Cardiac fibroblast (primary cell): ENCODE results near the gene SLC25A21.

Source experiments
- DNase-seq, 2 donors: peaks; one replicate each; pipeline versions ENCODE4 v3.0.0 to v3.0.0-alpha.2; 2010; ENCODE audit warnings: low read depth in 2 of 2
- H3K4me3 ChIP-seq, 2 donors: replicated peaks in 1 of 2; 1 replicate in 1 of 2; 2 replicates in 1 of 2; pipeline ENCODE4 v1.5.1; 2011; ENCODE audit warnings: low read depth in 2 of 2, low read length in 2 of 2, mild to moderate bottlenecking in 2 of 2, moderate library complexity in 1 of 2
- TF ChIP-seq, protein P1 (sequence below): IDR thresholded peaks from one replicate; pipeline ENCODE4 v1.5.1; 2011; ENCODE audit warnings: low read depth, mild to moderate bottlenecking, low read length, inconsistent platforms

Gene SLC25A21

DNA sequence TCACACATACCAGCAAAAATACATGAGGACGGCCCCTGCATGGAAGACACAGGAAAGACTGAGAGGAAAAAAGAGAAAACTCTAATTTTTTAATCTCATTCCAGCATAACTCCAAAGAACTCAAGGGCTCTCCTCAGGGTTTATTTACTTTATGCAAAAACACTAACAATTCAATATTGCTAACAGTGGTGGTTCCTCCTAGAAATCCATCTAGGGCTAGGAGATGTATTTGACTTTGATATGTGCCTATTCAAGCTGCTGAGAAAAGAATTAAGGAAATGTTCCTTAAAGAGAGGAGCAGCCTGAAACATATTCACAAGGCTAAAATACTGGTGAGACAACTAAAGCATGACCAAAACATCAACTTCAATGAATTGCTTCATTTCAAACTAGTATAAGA, 57.0 kb downstream of the SLC25A21 start:
- TF ChIP-seq, protein P1, sequence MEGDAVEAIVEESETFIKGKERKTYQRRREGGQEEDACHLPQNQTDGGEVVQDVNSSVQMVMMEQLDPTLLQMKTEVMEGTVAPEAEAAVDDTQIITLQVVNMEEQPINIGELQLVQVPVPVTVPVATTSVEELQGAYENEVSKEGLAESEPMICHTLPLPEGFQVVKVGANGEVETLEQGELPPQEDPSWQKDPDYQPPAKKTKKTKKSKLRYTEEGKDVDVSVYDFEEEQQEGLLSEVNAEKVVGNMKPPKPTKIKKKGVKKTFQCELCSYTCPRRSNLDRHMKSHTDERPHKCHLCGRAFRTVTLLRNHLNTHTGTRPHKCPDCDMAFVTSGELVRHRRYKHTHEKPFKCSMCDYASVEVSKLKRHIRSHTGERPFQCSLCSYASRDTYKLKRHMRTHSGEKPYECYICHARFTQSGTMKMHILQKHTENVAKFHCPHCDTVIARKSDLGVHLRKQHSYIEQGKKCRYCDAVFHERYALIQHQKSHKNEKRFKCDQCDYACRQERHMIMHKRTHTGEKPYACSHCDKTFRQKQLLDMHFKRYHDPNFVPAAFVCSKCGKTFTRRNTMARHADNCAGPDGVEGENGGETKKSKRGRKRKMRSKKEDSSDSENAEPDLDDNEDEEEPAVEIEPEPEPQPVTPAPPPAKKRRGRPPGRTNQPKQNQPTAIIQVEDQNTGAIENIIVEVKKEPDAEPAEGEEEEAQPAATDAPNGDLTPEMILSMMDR, result no peak
- no peak for DNase-seq
- no peak overlapping the region for H3K4me3 ChIP-seq

DNA sequence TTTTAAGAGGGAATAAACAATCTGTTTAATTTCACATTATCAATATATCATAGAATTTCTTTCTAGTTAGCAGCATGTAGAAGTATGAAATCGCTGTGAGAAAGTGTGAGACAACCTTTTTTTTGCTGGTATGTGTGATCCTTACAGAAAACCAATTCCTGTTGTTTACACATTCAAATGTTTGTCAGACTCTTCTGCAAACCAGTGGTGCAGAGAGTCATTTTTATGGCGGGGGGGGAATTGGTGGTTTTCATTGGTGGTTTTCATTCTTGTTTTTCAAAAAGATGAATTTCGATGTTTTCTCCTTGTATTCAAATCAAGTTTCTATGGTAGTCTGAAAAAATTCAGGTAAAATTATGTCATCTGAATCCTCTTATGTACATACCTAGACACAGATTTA, 57.8 kb downstream of the SLC25A21 start:
- no peak overlapping the region for H3K4me3 ChIP-seq
- DNase-seq, result no peak
- TF ChIP-seq, protein P1, result no peak

DNA sequence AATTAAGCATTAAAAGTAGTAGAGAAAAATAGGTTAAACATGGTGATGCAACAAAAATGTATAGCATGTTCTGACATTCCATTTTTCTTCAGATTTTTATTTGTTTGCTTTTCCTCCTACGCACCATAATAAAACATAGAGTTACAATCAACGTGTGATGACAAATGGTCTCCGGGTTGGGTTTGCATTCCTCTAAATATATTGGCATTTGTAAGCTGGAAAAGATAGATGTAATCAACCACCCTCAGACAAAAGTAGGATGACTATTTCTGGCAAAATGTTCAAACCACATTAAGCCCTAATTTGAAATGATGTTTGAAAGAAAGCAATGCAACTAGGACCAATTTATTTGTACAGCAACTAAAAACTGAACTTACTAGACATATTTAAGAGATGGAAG, 58.4 kb downstream of the SLC25A21 start:
- TF ChIP-seq, protein P1, result no peak
- peak in 1 of 2 donors; percentile 62 for DNase-seq
- H3K4me3 ChIP-seq, result no peak overlapping the region

DNA sequence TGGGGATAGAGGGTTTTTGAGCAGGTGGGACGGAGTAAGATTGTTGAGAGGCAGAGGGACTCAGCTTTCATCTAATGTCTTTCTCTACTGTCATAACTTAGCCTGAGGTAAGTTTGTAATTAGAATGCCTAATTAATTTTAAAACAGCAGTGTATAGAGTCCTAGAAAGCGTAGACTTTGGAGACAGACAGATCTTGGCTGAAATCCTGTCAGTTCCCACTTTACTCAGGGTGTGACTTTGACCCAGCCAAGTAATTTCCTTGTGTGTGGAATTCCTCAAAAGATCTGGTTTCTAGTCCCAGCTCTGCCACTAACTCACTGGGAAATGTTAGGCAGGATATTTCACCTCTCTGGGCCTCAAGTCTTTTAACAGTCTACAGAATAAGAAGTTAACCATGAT, 74.3 kb downstream of the SLC25A21 start:
- TF ChIP-seq, protein P1, result no peak
- H3K4me3 ChIP-seq, result no peak overlapping the region
- DNase-seq, result no peak

DNA sequence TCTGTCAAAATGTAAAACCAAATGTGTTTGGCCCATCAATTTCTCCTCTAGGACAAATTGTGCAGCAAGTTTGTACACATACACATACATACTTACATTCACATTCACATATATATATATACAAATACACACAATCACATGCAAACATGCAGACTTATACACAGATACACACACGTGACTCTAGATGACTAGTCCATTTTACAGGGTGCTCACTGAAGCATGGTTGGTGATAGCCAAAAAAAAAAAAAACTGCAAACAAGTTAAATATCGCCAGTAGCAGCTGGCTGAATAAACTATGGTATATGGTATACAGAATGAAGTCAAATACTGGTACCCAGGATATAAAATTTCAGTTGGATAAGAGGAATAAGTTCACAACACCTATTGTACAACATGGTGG, 77.9 kb downstream of the SLC25A21 start:
- DNase-seq, result no peak
- TF ChIP-seq, protein P1, result no peak
- H3K4me3 ChIP-seq, result no peak overlapping the region

DNA sequence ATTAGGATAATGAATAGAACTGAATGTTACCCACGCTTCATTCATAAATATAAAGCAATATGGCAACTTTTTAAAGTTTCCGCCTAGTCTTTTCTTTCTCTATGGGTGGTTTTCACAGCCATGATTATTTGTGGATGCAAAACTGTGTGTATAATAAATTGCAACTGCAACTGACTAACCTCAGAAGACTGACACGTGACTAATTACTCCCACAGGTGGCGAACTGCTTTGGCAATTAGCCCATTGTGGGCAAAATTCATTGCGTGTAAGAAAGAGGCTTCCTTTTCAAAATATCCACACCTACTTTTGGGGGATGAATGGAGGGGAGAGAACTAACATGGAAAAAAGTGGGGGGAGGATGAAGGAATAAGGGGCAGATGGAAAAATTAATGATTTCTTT, 79.0 kb downstream of the SLC25A21 start:
- TF ChIP-seq, protein P1, result no peak
- no peak for DNase-seq
- H3K4me3 ChIP-seq, result no peak overlapping the region

DNA sequence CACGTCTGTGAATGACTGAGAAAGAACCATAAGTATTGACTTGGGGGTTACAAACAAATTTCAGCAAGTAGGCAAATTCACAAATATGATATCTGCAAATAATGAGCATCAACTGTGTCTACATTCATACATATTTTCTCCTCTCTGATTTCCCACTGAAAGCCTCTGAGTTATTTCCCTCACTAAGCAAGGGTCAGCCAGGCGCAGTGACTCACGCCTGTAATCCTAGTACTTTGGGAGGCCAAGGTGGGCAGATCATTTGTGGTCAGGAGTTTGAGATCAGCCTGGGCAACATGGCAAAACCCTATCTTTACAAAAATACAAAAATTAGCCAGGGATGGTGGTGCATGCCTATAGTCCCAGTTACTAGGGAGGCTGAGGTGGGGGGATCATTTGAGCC, 80.8 kb downstream of the SLC25A21 start:
- no peak for DNase-seq
- H3K4me3 ChIP-seq, result no peak overlapping the region
- TF ChIP-seq, protein P1, result no peak
